ENCODE measurements around the gene HSD17B7.

HSD17B7 gene

DNA sequence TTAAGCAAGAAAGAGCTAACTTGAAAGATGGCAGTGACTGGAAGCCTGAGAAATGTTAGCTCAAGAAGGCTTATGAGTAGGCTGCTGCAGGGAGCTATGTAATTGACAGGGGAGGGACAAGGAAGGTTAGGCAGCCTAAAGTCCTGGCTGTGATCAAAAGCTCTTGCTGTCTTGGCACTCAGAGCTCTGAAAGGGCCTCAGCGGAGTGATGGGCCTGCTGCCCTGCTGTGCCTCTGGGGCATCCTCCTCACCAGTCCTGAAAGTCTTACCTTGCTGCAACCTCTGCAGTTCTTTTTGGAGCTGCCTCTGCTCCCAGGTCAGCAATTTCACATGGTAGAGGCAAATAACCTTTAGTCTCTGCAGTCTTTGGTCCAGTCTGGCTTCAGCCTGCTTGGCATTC, 68.7 kb downstream of the HSD17B7 start:
- DNase-seq = no peak

DNA sequence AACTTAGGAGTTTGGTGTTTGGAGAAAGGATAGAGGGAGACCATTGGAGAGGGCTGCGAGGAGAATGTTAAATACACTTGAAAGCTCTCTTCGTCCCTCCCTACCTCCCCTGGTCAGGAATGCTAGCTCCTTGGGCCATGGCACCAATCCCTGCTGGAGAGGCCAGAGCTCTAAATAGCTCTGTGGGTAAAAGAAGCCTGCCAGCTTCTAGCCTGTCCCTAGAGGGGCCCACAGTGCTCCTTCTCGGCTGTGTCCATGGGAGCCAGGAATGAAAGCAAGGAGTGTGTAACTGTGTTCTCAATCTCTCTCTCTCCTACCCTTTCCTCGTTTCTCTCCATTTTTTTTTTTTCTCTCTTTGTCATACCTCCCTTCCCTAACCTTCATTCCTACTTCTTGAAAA, 70.6 kb downstream of the HSD17B7 start, which contains the start of gene CCDC190:
TSS of gene CCDC190 (minus strand) at position 75 of the 400 bp plus-strand sequence. CDS start 1,529 bp downstream, outside the sequence.
- DNase-seq = no peak

DNA sequence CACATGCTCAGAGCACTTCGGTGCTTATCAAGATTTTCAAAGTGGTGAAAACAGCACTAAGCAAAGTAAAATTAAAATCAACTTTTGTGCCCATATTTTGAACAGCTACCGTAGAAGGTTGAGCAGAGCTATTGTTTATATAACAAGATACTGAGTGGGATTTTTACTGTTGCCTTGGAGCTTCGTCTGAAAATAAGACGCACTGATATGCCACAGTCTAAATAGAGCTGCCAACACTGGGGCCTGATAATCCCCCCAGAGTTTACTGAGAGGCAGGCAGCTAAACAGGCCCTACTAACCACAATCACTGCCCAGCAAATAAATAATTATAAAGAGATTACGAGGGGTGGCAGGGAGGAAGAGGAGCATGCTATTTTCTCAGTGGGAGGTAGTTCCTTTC, 71.1 kb downstream of the HSD17B7 start:
- no peak for DNase-seq
